GM23338 (cell line): ENCODE data around the gene EPHA10. TPM values are rescaled to one million over a fixed set of nuclear protein-coding genes. Genes with fewer than 3 reads are reported as not detected.

Source experiments
- ATAC-seq: fragments of 200-7000 bp; cut with Tn5 transposase; 3 replicates; pipeline ENCODE4 v1.9.1; 2020
- DNase-seq: peaks from one replicate; pipeline ENCODE4 v3.0.0-alpha.2; 2015; ENCODE audit warnings: low spot score
- H2AFZ ChIP-seq: fragments of 200-600 bp; sonication (generic); 2 replicates; pipeline ENCODE4 v1.8.0; 2016; ENCODE audit warnings: antibody characterized with exemption, mild to moderate bottlenecking, moderate library complexity
- H3F3A ChIP-seq: fragments of 200-600 bp; sonication (generic); replicated peaks from 2 replicates; pipeline ENCODE4 v1.8.0; 2017; ENCODE audit warnings: antibody characterized with exemption, mixed run types, low read depth
- H3K27ac ChIP-seq: fragments of 200-600 bp; sonication (generic); 2 replicates; pipeline ENCODE4 v1.6.1; 2016; ENCODE audit warnings: low read depth
- H3K27me3 ChIP-seq: fragments of 200-600 bp; sonication (generic); 2 replicates; pipeline ENCODE4 v1.8.0; 2016; ENCODE audit warnings: mild to moderate bottlenecking, mixed run types, moderate library complexity; ENCODE audit not compliant: insufficient read depth
- H3K36me3 ChIP-seq: fragments of 200-600 bp; sonication (generic); 2 replicates; pipeline ENCODE4 v1.8.0; 2016; ENCODE audit warnings: mild to moderate bottlenecking; ENCODE audit not compliant: insufficient read depth
- H3K4me1 ChIP-seq: fragments of 200-600 bp; sonication (generic); 2 replicates; pipeline ENCODE4 v1.8.0; 2016; ENCODE audit warnings: mild to moderate bottlenecking, moderate library complexity; ENCODE audit not compliant: insufficient read depth
- H3K4me2 ChIP-seq: fragments of 200-600 bp; sonication (generic); 2 replicates; pipeline ENCODE4 v1.7.1; 2017; ENCODE audit warnings: mixed run types
- H3K4me3 ChIP-seq: fragments of 200-600 bp; sonication (generic); 2 replicates; pipeline ENCODE4 v1.6.1; 2016; ENCODE audit warnings: mixed run types
- H3K79me2 ChIP-seq: fragments of 200-600 bp; sonication (generic); replicated peaks from 2 replicates; pipeline ENCODE4 v1.8.0; 2017; ENCODE audit warnings: mild to moderate bottlenecking; ENCODE audit not compliant: insufficient read depth
- H3K9me2 ChIP-seq: fragments of 200-600 bp; sonication (generic); 2 replicates; pipeline ENCODE4 v1.8.0; 2017; ENCODE audit not compliant: insufficient read depth
- H4K20me1 ChIP-seq: fragments of 200-600 bp; sonication (generic); replicated peaks from 2 replicates; pipeline ENCODE4 v1.8.0; 2017; ENCODE audit warnings: mild to moderate bottlenecking; ENCODE audit not compliant: insufficient read depth
- H3K27ac Mint-ChIP-seq: 2 replicates; pipeline ENCODE4 v1.8.0; 2020; ENCODE audit warnings: inconsistent platforms, mild to moderate bottlenecking, moderate library complexity, mixed read lengths
- H3K27me3 Mint-ChIP-seq: 3 replicates; pipeline ENCODE4 v1.8.0; 2022; ENCODE audit warnings: low read depth, mild to moderate bottlenecking, moderate library complexity, mixed read lengths, inconsistent platforms; ENCODE audit not compliant: insufficient read depth, poor library complexity
- H3K36me3 Mint-ChIP-seq: 3 replicates; pipeline ENCODE4 v1.8.0; 2021; ENCODE audit warnings: low read depth, mild to moderate bottlenecking, inconsistent platforms, moderate library complexity, mixed read lengths
- H3K4me1 Mint-ChIP-seq: 3 replicates; pipeline ENCODE4 v1.8.0; 2020; ENCODE audit warnings: mild to moderate bottlenecking, inconsistent platforms, mixed read lengths
- H3K4me3 Mint-ChIP-seq: 3 replicates; pipeline ENCODE4 v1.8.0; 2021; ENCODE audit warnings: moderate library complexity, mild to moderate bottlenecking, inconsistent platforms, mixed read lengths
- H3K9me3 Mint-ChIP-seq: 3 replicates; pipeline ENCODE4 v1.8.0; 2020; ENCODE audit warnings: moderate library complexity, mild to moderate bottlenecking, inconsistent platforms, mixed read lengths
- CREB1 ChIP-seq: fragments of 250-450 bp; sonication (Bioruptor Pico); IDR thresholded peaks from 2 replicates; pipeline ENCODE4 v1.5.0; 2020; ENCODE audit warnings: low read depth, mild to moderate bottlenecking, moderate library complexity
- ETS1 ChIP-seq: IDR thresholded peaks from 2 replicates; pipeline ENCODE4 v1.6.1; 2016; ENCODE audit warnings: antibody characterized with exemption
- EZH2 ChIP-seq: fragments of 200-600 bp; sonication (generic); IDR thresholded peaks from one replicate; pipeline ENCODE4 v1.8.0; 2017; ENCODE audit warnings: antibody characterized with exemption, mild to moderate bottlenecking, low read depth; ENCODE audit not compliant: unreplicated experiment
- EZH2phosphoT487 ChIP-seq: fragments of 200-600 bp; sonication (generic); IDR thresholded peaks from one replicate; pipeline ENCODE4 v1.8.1; 2018; ENCODE audit warnings: antibody characterized with exemption; ENCODE audit not compliant: unreplicated experiment
- JUNB ChIP-seq: IDR thresholded peaks from one replicate; pipeline ENCODE4 v1.6.1; 2016; ENCODE audit warnings: antibody characterized with exemption; ENCODE audit not compliant: unreplicated experiment
- NANOG ChIP-seq: IDR thresholded peaks from 2 replicates; pipeline ENCODE4 v1.6.1; 2016; ENCODE audit warnings: antibody characterized with exemption, borderline replicate concordance
- POLR2AphosphoS5 ChIP-seq: IDR thresholded peaks from 2 replicates; pipeline ENCODE4 v1.6.1; 2016; ENCODE audit warnings: antibody characterized with exemption, low read depth
- STAT1 ChIP-seq: IDR thresholded peaks from one replicate; pipeline ENCODE4 v1.6.1; 2016; ENCODE audit warnings: antibody characterized with exemption; ENCODE audit not compliant: unreplicated experiment
- ZNF462 ChIP-seq: fragments of 250-450 bp; sonication (Bioruptor Pico); IDR thresholded peaks from 2 replicates; pipeline ENCODE4 v1.5.0; 2020; ENCODE audit warnings: mild to moderate bottlenecking, moderate library complexity
- polyA plus RNA-seq: library from polyadenylated mRNA; unstranded; fragments of >200 nt; fragmentation: Nextera tagmentation; extraction: Ambion mirVana; gene quantifications from 2 replicates; pipeline ENCODE4 v1.2.1, GENCODE V29; 2016
- total RNA-seq: library from RNA; depleted of rRNA; stranded (reverse); fragments of >200 nt; shearing (Covaris generic); gene quantifications from 2 replicates; pipeline ENCODE4 v1.2.3, GENCODE V29; 2014

EPHA10 gene
- total and polyA plus RNA-seq, 2 experiments from 2014 or later: 0.76 to 2.4 TPM

GRCh38 chr1:37752583-37753471 lies 12.1 kb downstream of the EPHA10 start:
- Mint-ChIP-seq H3K27me3 (peaks cover 55% of the 10 kb centered on the region), H3K4me1 (peaks cover 4% of the 10 kb centered on the region; the same call in 2 of the 3 replicates), H3K36me3 (no peaks in the 10 kb centered on the region), H3K27ac (no peak overlapping the region), H3K9me3 (no peaks in the 10 kb centered on the region), H3K4me3 (peak overlapping the region; percentile 71)
- peak; percentile 28 for TF ChIP-seq EZH2
- no peak for TF ChIP-seq NANOG
- no peak for TF ChIP-seq ETS1
- ATAC-seq: peak; percentile 73
- peaks cover 4% of the 10 kb centered on the region; the same call in 1 of the 2 replicates for H4K20me1 ChIP-seq
- H3K4me1 ChIP-seq: no peaks in the 10 kb centered on the region
- peaks cover 4% of the 10 kb centered on the region; the same call in 1 of the 2 replicates for H3F3A ChIP-seq
- peak overlapping the region; percentile 81 for H3K4me2 ChIP-seq
- H3K4me3 ChIP-seq: peak overlapping the region; percentile 61
- peak; percentile 62 for DNase-seq
- no peaks in the 10 kb centered on the region for H3K79me2 ChIP-seq
- H3K27ac ChIP-seq: no peak overlapping the region
- no peaks in the 10 kb centered on the region for H3K36me3 ChIP-seq
- peaks cover 79% of the 10 kb centered on the region for H3K27me3 ChIP-seq
- no peaks in the 10 kb centered on the region for H3K9me2 ChIP-seq
- H2AFZ ChIP-seq: peak overlapping the region; percentile 87; the same call in 1 of the 2 replicates

GRCh38 chr1:37752213-37752582 lies 12.7 kb downstream of the EPHA10 start:
- Histone ChIP-seq H3K36me3 (no peaks in the 10 kb centered on the region), H2AFZ (peak overlapping the region; percentile 87), H3K27me3 (peaks cover 72% of the 10 kb centered on the region), H3K4me1 (no peaks in the 10 kb centered on the region), H3K79me2 (no peaks in the 10 kb centered on the region), H3F3A (peaks cover 4% of the 10 kb centered on the region; the same call in 1 of the 2 replicates), H4K20me1 (peaks cover 4% of the 10 kb centered on the region; the same call in 1 of the 2 replicates), H3K27ac (no peak overlapping the region), H3K4me2 (peak overlapping the region; percentile 78), H3K4me3 (peak overlapping the region; percentile 61), H3K9me2 (no peaks in the 10 kb centered on the region)
- peaks cover 4% of the 10 kb centered on the region; the same call in 2 of the 3 replicates for H3K4me1 Mint-ChIP-seq
- no peak overlapping the region for H3K27ac Mint-ChIP-seq
- no peaks in the 10 kb centered on the region for H3K36me3 Mint-ChIP-seq
- TF ChIP-seq CREB1 (no peak), EZH2phosphoT487 (peak; percentile 53), EZH2 (peak; percentile 64)
- peak; percentile 5; the same call in 1 of the 3 replicates for ATAC-seq
- H3K27me3 Mint-ChIP-seq: peaks cover 55% of the 10 kb centered on the region
- H3K9me3 Mint-ChIP-seq: no peaks in the 10 kb centered on the region
- peak overlapping the region; percentile 71 for H3K4me3 Mint-ChIP-seq
- no peak for DNase-seq

- H3K9me3 Mint-ChIP-seq: peaks cover 4% of the 10 kb centered on the region; the same call in 2 of the 3 replicates
- TF ChIP-seq STAT1 (no peak), POLR2AphosphoS5 (no peak), ZNF462 (CRISPR knock-in tag) (no peak), JUNB (no peak)
These were observed 16.4 kb downstream of the EPHA10 start for GRCh38 chr1:37748565-37748964.

More at GRCh38 chr1:37748565-37748964, 16.4 kb downstream of the EPHA10 start:
- no peaks in the 10 kb centered on the region for H3K4me1 ChIP-seq
- Mint-ChIP-seq H3K27ac (no peak overlapping the region), H3K4me1 (peaks cover 3% of the 10 kb centered on the region; the same call in 2 of the 3 replicates), H3K36me3 (no peaks in the 10 kb centered on the region), H3K4me3 (no peak overlapping the region), H3K27me3 (peaks cover 26% of the 10 kb centered on the region)
- DNase-seq (no peak), ATAC-seq (no peak)
- no peak overlapping the region for H3K4me2 ChIP-seq
- H3K36me3 ChIP-seq: no peaks in the 10 kb centered on the region
- H3K27me3 ChIP-seq: peaks cover 38% of the 10 kb centered on the region
- no peak overlapping the region for H3K4me3 ChIP-seq
- H4K20me1 ChIP-seq: 0 out of 2 replicates have a peak, but pooled peaks cover 4% of the 10 kb centered on the region
- H3K27ac ChIP-seq: no peak overlapping the region
- H3K9me2 ChIP-seq: no peaks in the 10 kb centered on the region
- peaks cover 4% of the 10 kb centered on the region; the same call in 1 of the 2 replicates for H3F3A ChIP-seq
- H3K79me2 ChIP-seq: no peaks in the 10 kb centered on the region
- no peak overlapping the region for H2AFZ ChIP-seq
